CD4-positive, alpha-beta T cell (primary cell): Measurements from ENCODE around the gene EDEM3. TPM values are rescaled to one million over a fixed set of nuclear protein-coding genes. Genes with fewer than 3 reads are reported as not detected.

Experiments
- ATAC-seq: fragments of 200-7000 bp; cut with Tn5 transposase; one replicate; pipeline ENCODE4 v1.10.0; 2022; ENCODE audit warnings: mild to moderate bottlenecking; ENCODE audit not compliant: poor library complexity
- CTCF ChIA-PET: fragments of 350-600 bp; sonication (Branson Sonifier 250); formaldehyde crosslinking; loops from one replicate; lab custom pipeline; 2021; ENCODE audit warnings: antibody characterized with exemption, inconsistent platforms; lab: Charles Lee
- POLR2A ChIA-PET: fragments of 350-600 bp; sonication (Branson Sonifier 250); formaldehyde crosslinking; loops from one replicate; lab custom pipeline; 2021; ENCODE audit warnings: antibody characterized with exemption, inconsistent platforms; lab: Charles Lee
- DNase-seq, 14 experiments: peaks; one replicate each; pipeline ENCODE4 v3.0.0-alpha.2; 2013 to 2020; ENCODE audit warnings: mixed read lengths in 2 of 14
- H3K27ac ChIP-seq, 2 donors: one replicate each; pipeline versions ENCODE4 v1.5.1 to v1.7.0; 2013; ENCODE audit warnings: low read length in 2 of 2, low read depth in 1 of 2, mild to moderate bottlenecking in 1 of 2
- H3K27me3 ChIP-seq, 2 experiments: 1 replicate in 1 of 2; 2 replicates in 1 of 2; pipeline versions ENCODE4 v1.6.1 to v1.7.0; 2013; ENCODE audit warnings: low read length in 2 of 2, control low read depth in 1 of 2, mild to moderate bottlenecking in 1 of 2, moderate library complexity in 1 of 2; ENCODE audit not compliant: insufficient read depth in 2 of 2, control insufficient read depth in 1 of 2
- H3K36me3 ChIP-seq: one replicate; pipeline ENCODE4 v1.6.1; 2013; ENCODE audit warnings: low read length, control low read depth; ENCODE audit not compliant: insufficient read depth
- H3K4me1 ChIP-seq: one replicate; pipeline ENCODE4 v1.6.1; 2013; ENCODE audit warnings: low read length, control low read depth; ENCODE audit not compliant: insufficient read depth
- H3K4me3 ChIP-seq: one replicate; pipeline ENCODE4 v1.5.1; 2013; ENCODE audit warnings: mild to moderate bottlenecking, low read length, moderate library complexity
- H3K9me3 ChIP-seq, 2 experiments: 1 replicate in 1 of 2; 2 replicates in 1 of 2; pipeline versions ENCODE4 v1.6.1 to v1.7.0; 2013; ENCODE audit warnings: low read length in 2 of 2, mild to moderate bottlenecking in 2 of 2, control low read depth in 1 of 2, moderate library complexity in 1 of 2; ENCODE audit not compliant: control insufficient read depth in 1 of 2, insufficient read depth in 1 of 2
- H3K27ac Mint-ChIP-seq: one replicate; pipeline ENCODE4 v1.8.0; 2020; ENCODE audit warnings: mixed read lengths
- H3K27me3 Mint-ChIP-seq: one replicate; pipeline ENCODE4 v1.8.0; 2021; ENCODE audit warnings: mixed read lengths
- H3K36me3 Mint-ChIP-seq: one replicate; pipeline ENCODE4 v1.8.0; 2021; ENCODE audit warnings: low read depth, mixed read lengths
- H3K4me1 Mint-ChIP-seq: one replicate; pipeline ENCODE4 v1.8.0; 2021; ENCODE audit warnings: low read depth, mixed read lengths
- H3K4me3 Mint-ChIP-seq: one replicate; pipeline ENCODE4 v1.8.0; 2020; ENCODE audit warnings: mild to moderate bottlenecking, mixed read lengths
- H3K9me3 Mint-ChIP-seq: one replicate; pipeline ENCODE4 v1.8.0; 2020; ENCODE audit warnings: mixed read lengths
- intact Hi-C, 2 experiments: fragments of 100-400 bp; cut with DNase I in 1 of 2; cut with micrococcal nuclease in 1 of 2; formaldehyde crosslinking; loops; one replicate each; pipeline versions ENCODE4 v1.15.1 to v1.9.0; 2023 to 2025; cut with DNase I, micrococcal nuclease
- total RNA-seq, 174 experiments: library from RNA in 2 of 174; stranded (reverse) in 2 of 174; gene quantifications; one replicate each; pipeline ENCODE4 v1.2.3 and lab custom pipeline; 2021 to 2026
- TF ChIP-seq, protein P1 (sequence below): fragments of 200-600 bp; IDR thresholded peaks from one replicate; pipeline ENCODE4 v1.8.0; 2022; ENCODE audit warnings: antibody characterized with exemption, mild to moderate bottlenecking

EDEM3 gene
- total RNA-seq, 2 experiments from 2014 or later, result 19.9 to 20.0 TPM

DNA sequence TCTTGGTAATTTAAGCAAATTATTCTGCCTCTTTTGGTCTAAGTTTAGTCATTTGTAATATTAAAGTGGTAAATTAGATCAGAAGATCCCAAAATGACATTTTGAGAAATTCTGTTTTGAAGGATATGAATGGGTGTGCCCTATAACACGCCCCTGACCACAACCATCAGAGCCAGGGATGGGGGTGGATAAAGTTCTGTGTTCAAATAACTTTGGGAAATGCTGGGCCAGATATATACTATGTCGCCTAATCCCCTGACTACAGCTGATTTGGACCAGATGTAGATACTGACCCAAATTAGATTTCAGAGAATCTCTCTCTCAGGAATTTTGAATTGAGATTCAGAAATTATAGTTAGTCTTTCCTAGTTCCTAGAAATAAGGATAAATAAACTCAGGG is 21.2 kb upstream of the EDEM3 start:
- POLR2A ChIA-PET, result no interaction called here
- H3K4me1 Mint-ChIP-seq, result peaks cover 10% of the 10 kb centered on the region
- TF ChIP-seq, protein P1, sequence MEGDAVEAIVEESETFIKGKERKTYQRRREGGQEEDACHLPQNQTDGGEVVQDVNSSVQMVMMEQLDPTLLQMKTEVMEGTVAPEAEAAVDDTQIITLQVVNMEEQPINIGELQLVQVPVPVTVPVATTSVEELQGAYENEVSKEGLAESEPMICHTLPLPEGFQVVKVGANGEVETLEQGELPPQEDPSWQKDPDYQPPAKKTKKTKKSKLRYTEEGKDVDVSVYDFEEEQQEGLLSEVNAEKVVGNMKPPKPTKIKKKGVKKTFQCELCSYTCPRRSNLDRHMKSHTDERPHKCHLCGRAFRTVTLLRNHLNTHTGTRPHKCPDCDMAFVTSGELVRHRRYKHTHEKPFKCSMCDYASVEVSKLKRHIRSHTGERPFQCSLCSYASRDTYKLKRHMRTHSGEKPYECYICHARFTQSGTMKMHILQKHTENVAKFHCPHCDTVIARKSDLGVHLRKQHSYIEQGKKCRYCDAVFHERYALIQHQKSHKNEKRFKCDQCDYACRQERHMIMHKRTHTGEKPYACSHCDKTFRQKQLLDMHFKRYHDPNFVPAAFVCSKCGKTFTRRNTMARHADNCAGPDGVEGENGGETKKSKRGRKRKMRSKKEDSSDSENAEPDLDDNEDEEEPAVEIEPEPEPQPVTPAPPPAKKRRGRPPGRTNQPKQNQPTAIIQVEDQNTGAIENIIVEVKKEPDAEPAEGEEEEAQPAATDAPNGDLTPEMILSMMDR, result no peak
- H3K27me3 Mint-ChIP-seq, result no peaks in the 10 kb centered on the region
- H3K27ac Mint-ChIP-seq, result no peak overlapping the region
- ATAC-seq (no peak), DNase-seq (no peak)
- Histone ChIP-seq H3K4me1 (no peaks in the 10 kb centered on the region), H3K36me3 (no peaks in the 10 kb centered on the region), H3K9me3 (no peaks in the 10 kb centered on the region), H3K27ac (no peak overlapping the region), H3K4me3 (no peak overlapping the region), H3K27me3 (no peaks in the 10 kb centered on the region)
- H3K9me3 Mint-ChIP-seq, result no peaks in the 10 kb centered on the region
- no peaks in the 10 kb centered on the region for H3K36me3 Mint-ChIP-seq
- CTCF ChIA-PET, result interaction anchor here (0.7 to 0.9 kb wide), 3 partner anchors 9 to 260 kb away, joined by 3 read pairs; no protein-coding TSS in a partner anchor
- H3K4me3 Mint-ChIP-seq, result no peak overlapping the region
- intact Hi-C loops, result no loop called here

GRCh38 chr1:184775329-184775728 is 20.7 kb upstream of the EDEM3 start:
- H3K36me3 ChIP-seq, result no peaks in the 10 kb centered on the region
- no peaks in the 10 kb centered on the region for H3K27me3 ChIP-seq
- intact Hi-C loops, result no loop called here
- no peak overlapping the region for H3K4me3 Mint-ChIP-seq
- no peak overlapping the region for H3K27ac Mint-ChIP-seq
- H3K9me3 Mint-ChIP-seq, result no peaks in the 10 kb centered on the region
- ChIA-PET POLR2A (no interaction called here), CTCF (interaction anchor here (0.7 kb wide), 1 partner anchor 260 kb away, joined by 3 read pairs; no protein-coding TSS in a partner anchor)
- no peaks in the 10 kb centered on the region for H3K4me1 ChIP-seq
- no peak overlapping the region for H3K4me3 ChIP-seq
- no peaks in the 10 kb centered on the region for H3K27me3 Mint-ChIP-seq
- H3K9me3 ChIP-seq, result no peaks in the 10 kb centered on the region
- no peak for ATAC-seq
- TF ChIP-seq, protein P1, result no peak
- no peak overlapping the region for H3K27ac ChIP-seq
- H3K36me3 Mint-ChIP-seq, result no peaks in the 10 kb centered on the region
- H3K4me1 Mint-ChIP-seq, result peaks cover 10% of the 10 kb centered on the region
- DNase-seq, result no peak

- Mint-ChIP-seq H3K4me1 (peaks cover 10% of the 10 kb centered on the region), H3K27ac (no peak overlapping the region), H3K9me3 (no peaks in the 10 kb centered on the region), H3K36me3 (no peaks in the 10 kb centered on the region), H3K27me3 (no peaks in the 10 kb centered on the region), H3K4me3 (no peak overlapping the region)
- ChIA-PET POLR2A (no interaction called here), CTCF (no interaction called here)
- ATAC-seq, result no peak
- TF ChIP-seq, protein P1, result no peak
- DNase-seq, result no peak
- H3K4me1 ChIP-seq, result no peaks in the 10 kb centered on the region
- no peaks in the 10 kb centered on the region for H3K9me3 ChIP-seq
- no peak overlapping the region for H3K27ac ChIP-seq
- no peaks in the 10 kb centered on the region for H3K27me3 ChIP-seq
- H3K4me3 ChIP-seq, result no peak overlapping the region
- intact Hi-C loops, result no loop called here
- H3K36me3 ChIP-seq, result no peaks in the 10 kb centered on the region
Measured at GRCh38 chr1:184773762-184774320, 19.2 kb upstream of the EDEM3 start.
